Measurements from ENCODE around the gene PDE6B. TPM values are rescaled to one million over a fixed set of nuclear protein-coding genes. Genes with fewer than 3 reads are reported as not detected.
"Not testable (repeated sequence)": the region's sequence is repeated elsewhere in the genome, so short reads cannot be mapped to it uniquely, and the experiment has no call there.

The PDE6B gene
- total and polyA plus RNA-seq, 8 donors, result 1.1 to 12.3 (median 1.7) TPM; not detected in 4

GRCh38 chr4:635851-636627 is 10.7 kb downstream of the PDE6B start:
- Histone ChIP-seq H3K9me3 (peaks cover 0 to 15% (median 0%) of the 10 kb centered on the region in 4 donors), H3K36me3 (no peaks in the 10 kb centered on the region), H3K4me3 (no peak overlapping the region), H3K27me3 (peaks cover 0 to 45% (median 0%) of the 10 kb centered on the region in 3 donors), H3K4me1 (no peaks in the 10 kb centered on the region), H3K27ac (no peak overlapping the region)
- intact Hi-C loops (cut with DNase I; ENCODE audit: low total_unique reads), result no loop called here
- TF ChIP-seq, protein P1, sequence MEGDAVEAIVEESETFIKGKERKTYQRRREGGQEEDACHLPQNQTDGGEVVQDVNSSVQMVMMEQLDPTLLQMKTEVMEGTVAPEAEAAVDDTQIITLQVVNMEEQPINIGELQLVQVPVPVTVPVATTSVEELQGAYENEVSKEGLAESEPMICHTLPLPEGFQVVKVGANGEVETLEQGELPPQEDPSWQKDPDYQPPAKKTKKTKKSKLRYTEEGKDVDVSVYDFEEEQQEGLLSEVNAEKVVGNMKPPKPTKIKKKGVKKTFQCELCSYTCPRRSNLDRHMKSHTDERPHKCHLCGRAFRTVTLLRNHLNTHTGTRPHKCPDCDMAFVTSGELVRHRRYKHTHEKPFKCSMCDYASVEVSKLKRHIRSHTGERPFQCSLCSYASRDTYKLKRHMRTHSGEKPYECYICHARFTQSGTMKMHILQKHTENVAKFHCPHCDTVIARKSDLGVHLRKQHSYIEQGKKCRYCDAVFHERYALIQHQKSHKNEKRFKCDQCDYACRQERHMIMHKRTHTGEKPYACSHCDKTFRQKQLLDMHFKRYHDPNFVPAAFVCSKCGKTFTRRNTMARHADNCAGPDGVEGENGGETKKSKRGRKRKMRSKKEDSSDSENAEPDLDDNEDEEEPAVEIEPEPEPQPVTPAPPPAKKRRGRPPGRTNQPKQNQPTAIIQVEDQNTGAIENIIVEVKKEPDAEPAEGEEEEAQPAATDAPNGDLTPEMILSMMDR (IDR thresholded peaks at IDR 0.05), result no peak
- 81 to 88% (median 83%) methylated on average over 21 to 22 of the region's 22 CpGs for WGBS, 5 donors
- no peak for DNase-seq

DNA sequence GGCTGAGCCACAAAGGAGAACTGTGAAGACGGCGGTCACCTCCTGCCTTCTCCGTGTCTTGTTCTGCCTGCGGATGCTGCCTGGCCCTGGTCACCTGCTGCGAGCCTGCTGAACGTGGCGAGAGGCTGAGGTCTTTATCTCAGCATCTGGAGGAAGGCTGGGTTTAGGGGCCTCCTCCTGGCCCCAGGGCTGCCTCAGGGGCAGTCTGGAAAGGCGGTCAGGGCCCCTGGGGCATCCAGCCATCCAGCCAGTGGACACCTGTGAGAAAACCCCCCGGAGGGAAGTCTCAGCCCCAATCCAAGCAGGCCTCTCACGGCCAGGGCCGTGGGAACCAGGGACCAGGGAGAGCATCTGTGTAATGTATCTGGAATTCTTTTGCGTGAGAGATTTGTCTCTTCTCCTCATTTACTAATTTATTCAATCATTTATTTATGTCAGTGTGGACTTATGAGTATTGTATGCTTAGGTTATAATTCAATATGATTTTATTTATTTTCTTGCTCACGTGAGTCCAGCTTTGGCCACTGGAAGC is 11.3 kb downstream of the PDE6B start:
- Histone ChIP-seq H3K4me1 (no peaks in the 10 kb centered on the region), H3K9me3 (peaks cover 0 to 21% (median 4%) of the 10 kb centered on the region in 4 donors), H3K36me3 (no peaks in the 10 kb centered on the region), H3K27me3 (peaks cover 0 to 51% (median 5%) of the 10 kb centered on the region in 3 donors), H3K27ac (no peak overlapping the region), H3K4me3 (no peak overlapping the region)
- TF ChIP-seq POLR2AphosphoS5 (IDR thresholded peaks at IDR 0.05) (no peak), EP300 (IDR thresholded peaks at IDR 0.05) (no peak)
- no peak for DNase-seq
- WGBS, 5 donors, result 69 to 75% (median 73%) methylated on average over 13 of the region's 13 CpGs
- intact Hi-C loops (cut with DNase I; ENCODE audit: low total_unique reads), result no loop called here

GRCh38 chr4:637536-638280 is 12.3 kb downstream of the PDE6B start:
- intact Hi-C loops (cut with DNase I; ENCODE audit: low total_unique reads), result no loop called here
- H3K27ac ChIP-seq, result no peak overlapping the region
- H3K9me3 ChIP-seq, result peaks cover 0 to 20% (median 11%) of the 10 kb centered on the region in 4 donors
- DNase-seq, result no peak
- no peaks in the 10 kb centered on the region for H3K4me1 ChIP-seq
- no peak overlapping the region for H3K4me3 ChIP-seq
- no peaks in the 10 kb centered on the region for H3K36me3 ChIP-seq
- peaks cover 0 to 54% (median 5%) of the 10 kb centered on the region in 3 donors for H3K27me3 ChIP-seq
- WGBS, 5 donors, result 69 to 78% (median 72%) methylated on average over 26 to 32 of the region's 32 CpGs
- TF ChIP-seq EP300 (IDR thresholded peaks at IDR 0.05) (no peak), POLR2A (IDR thresholded peaks at IDR 0.05) (no peak), POLR2AphosphoS5 (IDR thresholded peaks at IDR 0.05) (no peak)
- TF ChIP-seq, protein P1 (IDR thresholded peaks at IDR 0.05), result no peak

DNA sequence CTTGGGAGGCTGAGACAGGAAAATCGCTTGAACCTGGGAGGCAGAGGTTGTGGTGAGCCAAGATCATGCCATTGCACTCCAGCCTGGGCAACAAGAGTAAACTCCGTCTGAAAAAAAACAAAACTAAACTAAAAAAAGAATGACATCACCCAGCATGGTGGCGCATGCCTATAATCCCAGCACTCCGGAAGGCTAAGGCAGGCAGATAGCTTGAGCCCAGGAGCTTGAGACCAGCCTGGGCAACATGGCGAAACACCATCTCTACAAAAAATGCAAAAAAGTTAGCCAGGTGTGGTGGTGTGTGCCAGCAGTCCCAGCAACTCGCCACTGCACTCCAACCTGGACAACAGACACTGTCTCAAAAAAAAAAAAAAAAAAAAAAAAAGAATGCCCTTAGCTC is 17.0 kb downstream of the PDE6B start:
- H3K4me3 ChIP-seq; H3K4me1 ChIP-seq; H3K36me3 ChIP-seq; intact Hi-C loops (cut with DNase I; ENCODE audit: low total_unique reads); DNase-seq; H3K27ac ChIP-seq: not testable (repeated sequence)
- Histone ChIP-seq H3K27me3 (peaks cover 0 to 40% (median 9%) of the 10 kb centered on the region in 3 donors), H3K9me3 (peaks cover 0 to 23% (median 11%) of the 10 kb centered on the region in 4 donors)
- WGBS, 5 donors, result 79 to 91% (median 86%) methylated on average over 6 of the region's 6 CpGs

GRCh38 chr4:646460-646859 is 21.1 kb downstream of the PDE6B start:
- no peak for TF ChIP-seq POLR2AphosphoS5 (IDR thresholded peaks at IDR 0.05)
- no peak for TF ChIP-seq POLR2A (IDR thresholded peaks at IDR 0.05)
- TF ChIP-seq, protein P1 (IDR thresholded peaks at IDR 0.05), result no peak
- TF ChIP-seq EP300 (IDR thresholded peaks at IDR 0.05), result no peak
- Histone ChIP-seq H3K9me3 (peaks cover 0 to 20% (median 10%) of the 10 kb centered on the region in 4 donors), H3K4me1 (peaks cover 0 to 8% (median 0%) of the 10 kb centered on the region in 4 donors), H3K27ac (no peak overlapping the region), H3K36me3 (no peaks in the 10 kb centered on the region), H3K4me3 (no peak overlapping the region), H3K27me3 (peaks cover 0 to 53% (median 28%) of the 10 kb centered on the region in 3 donors)
- DNase-seq, result no peak
- intact Hi-C loops (cut with DNase I; ENCODE audit: low total_unique reads), result no loop called here
- 62 to 86% (median 75%) methylated on average over 32 of the region's 32 CpGs for WGBS, 5 donors
